Measurements from ENCODE around the gene PACSIN2. TPM values are rescaled to one million over a fixed set of nuclear protein-coding genes. Genes with fewer than 3 reads are reported as not detected.
"Not testable (repeated sequence)": the region's sequence is repeated elsewhere in the genome, so short reads cannot be mapped to it uniquely, and the experiment has no call there.

The PACSIN2 gene
- total RNA-seq, 1 experiment from 2014 or later, result 60.2 TPM

GRCh38 chr22:42926104-42926503 is 88.8 kb downstream of the PACSIN2 start:
- POLR2A ChIA-PET, result no interaction called here
- H3K4me1 ChIP-seq (ENCODE audit: control insufficient read depth, insufficient read depth, low read length), result peaks cover 32% of the 10 kb centered on the region
- H3K27ac ChIP-seq (ENCODE audit: low read length), result no peak overlapping the region
- DNase-seq (ENCODE audit: low read depth, low spot score) (no peak), ATAC-seq (peak; percentile 37; the same call in 1 of the 2 replicates)
- no peaks in the 10 kb centered on the region; the same call in 1 of the 2 replicates for H3K36me3 ChIP-seq (ENCODE audit: control insufficient read depth, insufficient read depth, low read length)
- CTCF ChIA-PET, result interaction anchor here (0.6 kb wide), 1 partner anchor 58 kb away, joined by 3 read pairs; no protein-coding TSS in a partner anchor
- TF ChIP-seq REST (IDR thresholded peaks at IDR 0.05; ENCODE audit: insufficient read depth in 1 of 2, low read depth in 2 of 2, low read length in 1 of 2), result no peak
- TF ChIP-seq TCF7L2 (IDR thresholded peaks at IDR 0.05; ENCODE audit: low read depth, low read length), result no peak
- no peak for TF ChIP-seq POLR2AphosphoS5 (IDR thresholded peaks at IDR 0.05; ENCODE audit: low read depth, low read length)
- no peak for TF ChIP-seq CTCF (IDR thresholded peaks at IDR 0.05)
- no peaks in the 10 kb centered on the region for H3K27me3 ChIP-seq (ENCODE audit: control insufficient read depth, insufficient read depth, low read length)
- no TSS peak for BruUV-seq (replicated peaks)
- H3K9me3 ChIP-seq (ENCODE audit: control insufficient read depth, insufficient read depth, low read depth, low read length), result no peaks in the 10 kb centered on the region
- H3K4me3 ChIP-seq (ENCODE audit: low read depth in 2 of 2, low read length in 2 of 2), result no peak overlapping the region
- intact Hi-C loops (cut with micrococcal nuclease; ENCODE audit: unreplicated experiment) (no loop called here), in situ Hi-C loops (cut with HindIII; ENCODE audit: low pct_unique_long_range_greater_than_20kb, low sequenced_read_pairs) (no loop called here)

- Histone ChIP-seq H3K4me3 (ENCODE audit: low read depth in 2 of 2, low read length in 2 of 2) (no peak overlapping the region), H3K27ac (ENCODE audit: low read length) (no peak overlapping the region), H3K36me3 (ENCODE audit: control insufficient read depth, insufficient read depth, low read length) (no peaks in the 10 kb centered on the region; the same call in 1 of the 2 replicates), H3K4me1 (ENCODE audit: control insufficient read depth, insufficient read depth, low read length) (peaks cover 27% of the 10 kb centered on the region), H3K9me3 (ENCODE audit: control insufficient read depth, insufficient read depth, low read depth, low read length) (no peaks in the 10 kb centered on the region), H3K27me3 (ENCODE audit: control insufficient read depth, insufficient read depth, low read length) (no peaks in the 10 kb centered on the region)
- ChIA-PET POLR2A (no interaction called here), CTCF (interaction anchor here (0.6 to 0.7 kb wide), 3 partner anchors 52 to 281 kb away, joined by 3 to 7 read pairs (median 4); no protein-coding TSS in a partner anchor)
- intact Hi-C loops (cut with micrococcal nuclease; ENCODE audit: unreplicated experiment) (no loop called here), in situ Hi-C loops (cut with HindIII; ENCODE audit: low pct_unique_long_range_greater_than_20kb, low sequenced_read_pairs) (no loop called here)
- no peak for DNase-seq (ENCODE audit: low read depth, low spot score)
- TF ChIP-seq REST (IDR thresholded peaks at IDR 0.05; ENCODE audit: insufficient read depth in 1 of 2, low read depth in 2 of 2, low read length in 1 of 2), result no peak
- no peak for TF ChIP-seq TCF7L2 (IDR thresholded peaks at IDR 0.05; ENCODE audit: low read depth, low read length)
- TF ChIP-seq POLR2AphosphoS5 (IDR thresholded peaks at IDR 0.05; ENCODE audit: low read depth, low read length), result no peak
- TF ChIP-seq CTCF (IDR thresholded peaks at IDR 0.05), result no peak
- no peak for TF ChIP-seq SIN3A (IDR thresholded peaks at IDR 0.05; ENCODE audit: borderline replicate concordance, insufficient read depth, low read depth, low read length)
- no TSS peak for BruUV-seq (replicated peaks)
- no peak for ATAC-seq
Measured at GRCh38 chr22:42925598-42925997, 89.4 kb downstream of the PACSIN2 start.

- DNase-seq (ENCODE audit: low read depth, low spot score); BruUV-seq (replicated peaks); H3K27me3 ChIP-seq (ENCODE audit: control insufficient read depth, insufficient read depth, low read length); H3K27ac ChIP-seq (ENCODE audit: low read length); POLR2A ChIA-PET; H3K4me3 ChIP-seq (ENCODE audit: low read depth in 2 of 2, low read length in 2 of 2); in situ Hi-C loops (cut with HindIII; ENCODE audit: low pct_unique_long_range_greater_than_20kb, low sequenced_read_pairs); H3K36me3 ChIP-seq (ENCODE audit: control insufficient read depth, insufficient read depth, low read length); intact Hi-C loops (cut with micrococcal nuclease; ENCODE audit: unreplicated experiment); H3K9me3 ChIP-seq (ENCODE audit: control insufficient read depth, insufficient read depth, low read depth, low read length); ATAC-seq: not testable (repeated sequence)
- H3K4me1 ChIP-seq (ENCODE audit: control insufficient read depth, insufficient read depth, low read length), result peaks cover 25% of the 10 kb centered on the region
- CTCF ChIA-PET, result interaction anchor here (0.6 to 0.7 kb wide), 2 partner anchors 51 to 282 kb away, joined by 4 to 7 read pairs; no protein-coding TSS in a partner anchor
Measured at GRCh38 chr22:42925031-42925430, 89.9 kb downstream of the PACSIN2 start.
